GM19099 (cell line): Measurements from ENCODE around the gene MYO5B.

Experiments
- POLR2A ChIP-seq: IDR thresholded peaks from 3 replicates; pipeline ENCODE4 v1.6.1; 2011; ENCODE audit warnings: low read depth; ENCODE audit not compliant: insufficient read length; ENCODE audit errors: extremely low read depth

Gene MYO5B

DNA sequence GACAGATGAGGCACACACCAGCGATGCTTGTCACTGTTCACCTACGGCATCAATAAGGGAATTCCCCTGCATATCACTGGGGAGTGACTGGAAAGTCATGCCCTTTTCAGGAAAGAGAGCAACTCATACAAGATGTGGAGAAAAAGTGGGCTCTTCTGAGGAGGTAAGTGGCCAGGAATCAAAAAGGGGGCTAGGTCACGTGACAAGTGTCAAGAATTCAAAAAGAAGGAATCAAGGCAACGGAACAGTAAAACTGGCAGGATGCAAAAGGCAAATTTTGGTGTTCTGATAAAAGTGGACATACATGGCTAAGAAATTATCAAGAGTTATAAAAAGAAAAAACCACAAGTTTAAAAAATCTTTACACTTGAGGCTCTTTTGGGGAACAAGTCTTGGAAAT lies 190.9 kb downstream of the MYO5B start:
- no peak for TF ChIP-seq POLR2A

DNA sequence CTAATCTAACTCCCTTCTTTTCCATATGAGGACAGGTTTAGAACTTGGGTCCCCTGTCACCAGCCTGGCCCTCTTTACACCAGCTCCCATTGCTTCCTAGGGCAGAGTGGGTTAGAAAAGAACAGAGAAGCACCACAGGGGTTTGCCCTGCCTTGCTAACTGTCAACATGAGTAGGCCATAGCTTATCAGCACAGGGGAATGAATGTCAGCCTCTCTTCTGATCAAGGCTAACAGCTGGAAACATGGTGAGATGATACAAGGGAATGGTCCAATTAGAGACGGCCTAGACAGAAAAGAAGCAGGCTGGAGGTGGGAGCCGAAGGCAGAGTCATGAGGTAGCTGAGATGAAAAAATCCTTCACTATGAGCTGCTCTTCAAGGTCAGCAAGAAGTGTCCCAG lies 192.2 kb downstream of the MYO5B start:
- TF ChIP-seq POLR2A: no peak

DNA sequence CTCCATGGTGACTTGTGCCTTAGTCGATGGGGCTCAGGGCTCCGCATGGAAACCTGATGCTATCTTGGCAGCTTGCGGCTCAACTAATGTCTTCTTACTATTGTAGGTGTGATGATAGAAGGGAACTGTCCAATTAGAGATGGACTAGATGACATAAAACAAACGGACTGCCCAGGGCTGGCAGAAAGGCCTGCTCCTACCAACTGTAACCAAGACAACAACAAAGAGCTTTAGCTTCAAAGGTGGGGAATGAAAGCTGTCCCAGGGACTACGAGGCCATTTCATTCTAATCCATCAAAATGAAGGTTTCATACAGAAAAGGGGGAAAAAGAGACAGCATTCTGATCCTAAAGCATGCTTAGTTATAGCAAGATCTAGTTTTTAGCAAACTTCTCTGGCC lies 194.7 kb downstream of the MYO5B start:
- TF ChIP-seq POLR2A: no peak

DNA sequence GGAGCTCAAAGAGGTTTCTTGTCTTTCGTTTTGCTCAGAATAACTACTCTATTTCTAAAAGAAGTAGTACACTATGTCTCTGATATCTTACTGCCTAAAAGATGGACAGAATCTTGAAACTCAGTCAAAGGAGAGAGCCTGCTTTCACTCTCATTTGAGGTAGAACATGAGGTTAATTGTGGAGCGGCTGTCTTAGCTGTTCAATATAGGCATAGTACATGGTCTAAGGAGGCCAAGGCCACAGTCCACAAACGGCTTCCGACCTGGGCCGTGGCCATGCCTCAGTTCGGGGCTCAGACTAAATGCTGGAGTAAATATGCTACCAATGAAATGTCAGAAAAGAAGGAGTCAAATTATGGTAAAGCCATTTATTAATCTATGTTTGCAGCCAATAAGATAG lies 195.8 kb downstream of the MYO5B start:
- no peak for TF ChIP-seq POLR2A

DNA sequence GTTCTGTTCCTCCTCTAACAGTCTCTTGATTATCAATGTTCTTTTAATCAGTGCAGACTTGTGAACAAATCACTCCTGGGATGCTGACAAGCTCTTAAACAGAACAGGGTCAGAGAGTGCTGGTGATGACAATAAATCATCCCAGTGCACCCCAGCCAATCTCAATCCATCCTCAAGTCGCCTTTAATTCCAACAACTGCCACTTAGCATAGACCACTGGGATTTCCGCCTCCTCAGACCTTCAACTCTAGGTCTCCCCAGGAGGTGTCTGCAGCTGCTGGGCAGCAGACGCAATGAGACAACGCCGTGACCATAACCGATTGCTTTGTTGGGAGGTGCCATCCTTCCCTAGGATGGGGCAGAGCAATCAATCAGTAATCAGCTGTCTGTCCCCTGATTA lies 197.4 kb downstream of the MYO5B start:
- TF ChIP-seq POLR2A: no peak

DNA sequence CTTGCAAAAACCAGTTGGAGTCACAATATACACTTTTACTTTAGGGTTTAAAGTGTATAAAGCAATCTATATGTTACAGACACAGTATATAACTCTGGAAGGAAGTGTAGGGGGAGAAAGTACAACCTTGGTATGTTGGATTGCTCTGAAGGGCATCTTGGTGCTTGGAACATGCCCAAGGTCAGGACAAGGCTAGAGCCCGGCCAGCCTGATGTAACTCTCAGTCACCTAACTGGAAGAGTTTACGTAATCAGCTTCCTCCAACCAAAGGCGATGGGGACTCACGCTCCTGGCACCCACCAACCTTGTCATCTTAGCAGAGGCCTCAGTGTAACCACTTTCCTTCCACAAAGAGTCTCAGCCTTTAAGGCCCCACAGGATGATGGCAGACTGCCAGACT lies 200.5 kb downstream of the MYO5B start:
- TF ChIP-seq POLR2A: no peak

DNA sequence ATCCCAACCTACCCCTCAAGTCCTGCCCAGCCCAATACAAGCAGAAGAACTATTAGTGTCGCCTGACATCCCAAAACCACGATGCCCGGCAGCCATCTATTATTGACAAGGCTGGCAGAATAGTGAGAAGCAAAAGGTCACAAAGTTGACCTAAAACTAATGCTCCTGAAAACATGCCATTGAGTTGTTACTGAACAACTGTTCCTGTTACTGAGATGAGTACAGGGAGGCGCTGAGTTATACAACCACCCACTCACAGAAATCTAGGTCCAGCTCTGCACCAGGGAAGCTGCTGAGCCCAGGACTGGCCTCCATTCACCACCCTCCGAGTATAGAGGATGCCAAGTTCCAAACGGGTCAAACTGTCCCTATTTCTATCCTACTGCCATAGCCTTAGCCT lies 201.6 kb downstream of the MYO5B start:
- no peak for TF ChIP-seq POLR2A

DNA sequence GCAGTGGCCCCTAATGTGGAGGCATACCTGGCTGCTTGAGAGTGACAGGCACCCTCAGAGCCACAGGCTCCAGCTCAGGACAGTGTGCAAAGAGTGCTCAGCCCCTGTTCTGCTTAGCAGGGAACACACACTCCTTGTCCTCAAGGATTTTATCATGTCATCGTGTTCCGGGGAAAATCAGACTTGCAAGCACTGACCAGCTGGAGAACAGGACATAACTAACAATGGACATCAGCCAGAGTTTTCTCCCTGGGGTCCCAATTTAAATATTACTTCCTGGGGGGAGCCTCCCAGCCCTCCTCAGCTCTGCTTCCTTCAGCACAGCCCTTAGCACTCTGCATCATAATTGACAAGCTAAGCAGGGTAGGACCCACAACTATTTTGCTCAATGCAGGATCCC lies 206.2 kb downstream of the MYO5B start:
- no peak for TF ChIP-seq POLR2A

DNA sequence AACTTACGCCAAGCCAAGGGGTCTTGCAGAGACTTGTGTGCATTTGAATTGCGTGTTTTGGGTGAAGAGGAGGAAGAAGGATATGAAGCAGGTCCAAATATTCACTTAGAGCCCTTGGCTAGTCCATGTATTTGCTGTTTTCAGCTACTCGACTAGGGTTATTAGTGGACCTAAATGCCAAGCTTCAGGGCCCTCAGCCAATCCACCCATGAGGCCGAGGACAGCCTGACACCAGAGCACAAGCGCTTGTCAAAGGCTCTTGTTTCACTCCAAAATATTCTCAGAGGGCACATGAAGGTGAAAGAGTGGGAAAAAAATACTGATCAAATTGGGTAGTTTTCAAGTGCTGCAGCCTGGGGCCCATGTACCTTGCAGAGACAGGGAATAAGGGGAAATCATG lies 206.8 kb downstream of the MYO5B start:
- no peak for TF ChIP-seq POLR2A

DNA sequence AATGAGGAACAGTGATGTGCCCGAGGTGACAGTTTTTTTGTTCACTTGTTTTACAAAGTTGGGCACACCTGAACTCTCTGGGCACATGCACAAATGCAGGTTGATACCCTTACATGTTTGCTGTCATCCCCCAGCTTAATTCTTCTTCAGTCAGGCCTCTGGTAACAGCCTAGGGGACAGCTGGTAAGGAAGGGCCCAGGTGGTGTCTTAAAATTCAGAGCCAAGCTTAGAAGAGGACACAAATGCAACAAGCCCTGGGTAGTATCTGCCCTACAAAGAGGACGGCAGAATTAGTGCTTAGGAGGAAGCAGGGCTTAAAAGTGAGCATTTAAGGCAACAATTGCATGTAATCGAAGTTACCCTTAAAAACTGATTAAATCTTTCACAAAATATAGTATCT lies 209.7 kb downstream of the MYO5B start:
- TF ChIP-seq POLR2A: no peak

DNA sequence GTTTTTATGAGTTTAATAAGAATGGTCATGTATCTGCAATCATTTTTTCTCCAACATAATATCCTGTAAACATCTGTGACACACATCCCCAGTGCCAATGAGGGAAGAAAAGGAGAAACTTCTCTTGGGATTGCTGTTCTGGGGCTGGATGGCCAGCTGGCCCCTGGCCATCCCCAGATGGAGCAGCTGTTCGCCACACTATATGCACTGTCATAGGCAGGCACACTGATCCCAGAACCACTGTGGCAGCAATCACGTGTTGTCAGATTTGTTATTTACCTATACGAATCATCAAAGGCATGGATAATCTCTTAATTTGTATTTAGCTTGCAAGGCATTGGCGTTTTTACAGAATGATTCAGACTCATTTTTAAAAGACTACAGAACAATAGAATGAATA lies 214.1 kb downstream of the MYO5B start:
- no peak for TF ChIP-seq POLR2A

DNA sequence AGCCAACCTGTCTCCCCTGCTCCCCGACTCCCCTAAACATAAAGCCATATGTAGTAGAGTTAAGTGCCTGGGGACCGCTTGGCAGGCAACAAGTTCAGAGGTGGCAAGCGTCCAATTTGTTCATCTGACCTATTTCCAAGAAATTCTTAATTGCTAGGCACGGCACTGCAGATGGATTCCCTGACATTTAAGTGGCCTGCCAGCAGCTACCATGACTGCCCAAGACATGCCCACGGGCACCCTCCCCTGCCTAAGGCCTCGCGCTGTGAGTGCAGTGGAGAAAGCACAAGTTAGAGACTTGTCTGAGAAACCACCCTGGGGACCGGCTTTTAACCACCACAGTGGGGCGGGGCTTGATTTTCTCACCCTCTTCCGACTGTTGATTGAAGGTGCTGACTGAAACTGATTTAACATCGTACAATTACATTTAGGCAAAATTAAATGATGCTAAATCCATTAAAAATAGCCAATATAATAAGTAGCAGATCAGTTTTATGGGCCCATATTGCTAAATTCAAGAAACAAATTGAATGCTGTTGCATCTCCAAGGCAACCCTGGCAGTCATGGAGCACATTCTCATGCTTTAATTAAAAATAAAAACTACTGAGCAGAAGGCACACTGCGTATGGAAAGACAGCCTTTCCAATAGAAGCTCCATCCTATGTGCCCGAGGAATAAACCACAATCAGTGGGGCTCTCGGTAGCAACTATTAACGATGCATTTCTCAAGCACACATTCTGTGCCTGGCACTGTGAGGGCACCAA lies 218.0 kb downstream of the MYO5B start:
- TF ChIP-seq POLR2A: no peak

DNA sequence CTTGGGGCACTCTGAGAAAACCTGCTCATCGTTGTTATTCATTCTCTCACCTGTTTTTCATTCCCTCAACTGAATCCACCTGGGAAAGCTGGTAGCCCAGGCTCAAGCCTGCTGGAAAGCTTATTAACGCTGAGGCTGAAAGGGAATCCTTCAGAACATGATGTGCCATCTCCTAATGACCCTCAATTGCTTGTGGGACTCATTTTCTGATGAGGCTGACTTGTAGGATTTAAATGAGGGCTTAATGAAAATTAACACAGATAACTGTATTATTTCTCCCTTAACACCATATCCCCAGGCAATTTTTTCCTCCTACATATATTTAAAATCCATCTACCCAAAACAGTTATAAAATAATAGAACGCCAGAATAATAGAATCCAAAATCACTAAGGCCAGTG lies 218.9 kb downstream of the MYO5B start:
- no peak for TF ChIP-seq POLR2A

DNA sequence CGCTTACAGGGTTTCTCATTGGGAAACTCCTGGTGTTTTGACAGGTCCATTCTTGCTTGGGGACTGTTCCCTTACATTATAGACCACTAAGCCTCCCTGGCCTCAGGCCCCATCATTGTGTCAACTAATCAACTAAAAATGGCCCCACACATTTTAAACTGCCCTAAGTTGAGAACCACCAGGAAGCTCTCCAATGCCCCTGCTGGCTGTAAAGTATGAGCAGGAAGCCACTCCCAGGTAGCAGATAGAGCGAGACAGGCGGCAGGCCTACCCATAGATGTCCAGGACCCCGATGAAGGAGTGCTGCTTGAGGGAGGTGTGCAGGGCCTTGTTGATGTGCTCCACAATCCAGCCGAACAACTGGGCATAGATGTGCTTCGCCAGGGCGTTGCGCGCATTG lies 220.9 kb downstream of the MYO5B start:
- TF ChIP-seq POLR2A: no peak

DNA sequence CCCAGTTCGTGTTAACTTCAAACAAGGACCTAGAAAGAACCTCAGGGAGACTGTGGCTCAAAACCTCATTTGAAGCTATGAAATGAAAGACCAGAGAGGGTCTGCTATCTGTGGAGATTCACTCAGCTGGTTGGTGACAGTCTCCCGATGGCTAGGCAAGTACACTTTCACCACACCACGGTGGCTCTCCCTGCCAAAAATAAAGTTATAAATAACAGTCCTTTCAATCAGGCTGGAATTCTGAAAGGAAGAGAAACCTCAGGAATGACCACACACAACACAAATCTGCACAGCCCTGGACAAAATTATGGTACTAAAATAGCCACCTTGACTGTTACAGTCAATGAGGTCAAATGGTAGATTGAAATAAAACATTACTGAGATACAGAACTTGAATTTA lies 221.4 kb downstream of the MYO5B start:
- no peak for TF ChIP-seq POLR2A

DNA sequence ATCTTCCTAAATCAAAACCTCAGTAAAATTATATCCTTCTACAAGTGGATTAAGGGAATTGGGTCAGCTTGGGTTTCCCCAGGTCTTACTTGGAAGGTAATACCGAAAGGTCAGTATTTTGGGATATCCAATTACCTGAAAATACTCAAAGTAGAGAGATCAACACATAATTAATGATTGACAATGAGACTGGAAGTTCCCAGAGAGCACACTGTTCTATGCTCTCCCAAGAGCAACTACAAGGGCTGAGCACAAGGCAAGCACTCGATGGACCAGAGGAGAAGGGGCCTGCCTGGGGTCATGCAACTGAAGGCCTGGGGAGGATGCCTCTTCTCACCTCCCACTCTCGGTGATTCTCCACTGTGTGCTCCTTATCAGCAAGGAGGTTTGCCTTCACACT lies 222.4 kb downstream of the MYO5B start:
- TF ChIP-seq POLR2A: no peak

DNA sequence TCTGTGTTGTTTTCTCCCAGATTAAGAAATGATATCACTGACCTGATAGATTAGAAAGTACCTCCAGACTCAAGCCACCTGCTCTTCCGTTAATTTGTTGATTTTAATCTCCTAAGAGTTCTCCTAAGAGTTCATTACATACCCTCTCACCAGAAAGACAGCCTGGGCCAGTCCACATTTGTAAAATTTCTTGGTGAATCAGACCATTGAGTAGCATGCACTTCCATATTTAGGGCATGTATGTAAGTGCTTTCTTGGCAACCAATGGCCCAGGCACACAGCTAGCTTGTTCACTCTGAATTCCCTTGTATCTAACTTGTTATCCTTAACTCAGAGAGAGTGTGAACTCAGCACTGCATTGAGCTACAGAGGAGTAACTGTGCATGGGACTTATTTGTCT lies 223.5 kb downstream of the MYO5B start:
- no peak for TF ChIP-seq POLR2A
